Measurements from ENCODE around the gene STXBP1.
"Not testable (repeated sequence)": the region's sequence is repeated elsewhere in the genome, so short reads cannot be mapped to it uniquely, and the experiment has no call there.

STXBP1 gene

GRCh38 chr9:127578952-127579853 lies 32.9 kb upstream of the STXBP1 start:
- peak; percentile 94 for DNase-seq (ENCODE audit: extremely low read depth, low read depth)

DNA sequence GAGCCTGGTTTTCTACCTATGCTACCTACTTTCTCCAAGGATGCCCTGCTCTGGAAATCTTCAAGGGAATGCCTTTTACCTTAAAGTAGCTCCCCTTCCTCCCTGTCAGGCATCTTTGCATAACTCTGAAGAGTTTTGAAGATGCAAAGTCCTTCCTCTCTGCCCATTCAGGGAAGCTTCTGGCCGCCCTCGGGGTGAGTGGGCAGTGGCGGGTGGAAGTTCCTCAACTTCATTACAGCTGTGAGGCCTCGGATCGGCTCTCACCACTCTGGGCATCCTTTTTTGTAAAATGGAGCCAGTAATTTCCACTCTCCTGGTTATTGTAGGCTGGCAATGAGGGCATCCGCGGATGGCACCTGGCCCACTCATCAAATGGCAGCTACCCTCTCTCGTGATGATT lies 31.7 kb upstream of the STXBP1 start:
- TF ChIP-seq, protein P1, sequence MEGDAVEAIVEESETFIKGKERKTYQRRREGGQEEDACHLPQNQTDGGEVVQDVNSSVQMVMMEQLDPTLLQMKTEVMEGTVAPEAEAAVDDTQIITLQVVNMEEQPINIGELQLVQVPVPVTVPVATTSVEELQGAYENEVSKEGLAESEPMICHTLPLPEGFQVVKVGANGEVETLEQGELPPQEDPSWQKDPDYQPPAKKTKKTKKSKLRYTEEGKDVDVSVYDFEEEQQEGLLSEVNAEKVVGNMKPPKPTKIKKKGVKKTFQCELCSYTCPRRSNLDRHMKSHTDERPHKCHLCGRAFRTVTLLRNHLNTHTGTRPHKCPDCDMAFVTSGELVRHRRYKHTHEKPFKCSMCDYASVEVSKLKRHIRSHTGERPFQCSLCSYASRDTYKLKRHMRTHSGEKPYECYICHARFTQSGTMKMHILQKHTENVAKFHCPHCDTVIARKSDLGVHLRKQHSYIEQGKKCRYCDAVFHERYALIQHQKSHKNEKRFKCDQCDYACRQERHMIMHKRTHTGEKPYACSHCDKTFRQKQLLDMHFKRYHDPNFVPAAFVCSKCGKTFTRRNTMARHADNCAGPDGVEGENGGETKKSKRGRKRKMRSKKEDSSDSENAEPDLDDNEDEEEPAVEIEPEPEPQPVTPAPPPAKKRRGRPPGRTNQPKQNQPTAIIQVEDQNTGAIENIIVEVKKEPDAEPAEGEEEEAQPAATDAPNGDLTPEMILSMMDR (IDR thresholded peaks at IDR 0.05; ENCODE audit: low read depth, low read length) = no peak
- no peak for DNase-seq (ENCODE audit: extremely low read depth, low read depth)

More at GRCh38 chr9:127578952-127579853, 32.9 kb upstream of the STXBP1 start:
- TF ChIP-seq, protein P1 (IDR thresholded peaks at IDR 0.05; ENCODE audit: low read depth, low read length) = peak; percentile 51

DNA sequence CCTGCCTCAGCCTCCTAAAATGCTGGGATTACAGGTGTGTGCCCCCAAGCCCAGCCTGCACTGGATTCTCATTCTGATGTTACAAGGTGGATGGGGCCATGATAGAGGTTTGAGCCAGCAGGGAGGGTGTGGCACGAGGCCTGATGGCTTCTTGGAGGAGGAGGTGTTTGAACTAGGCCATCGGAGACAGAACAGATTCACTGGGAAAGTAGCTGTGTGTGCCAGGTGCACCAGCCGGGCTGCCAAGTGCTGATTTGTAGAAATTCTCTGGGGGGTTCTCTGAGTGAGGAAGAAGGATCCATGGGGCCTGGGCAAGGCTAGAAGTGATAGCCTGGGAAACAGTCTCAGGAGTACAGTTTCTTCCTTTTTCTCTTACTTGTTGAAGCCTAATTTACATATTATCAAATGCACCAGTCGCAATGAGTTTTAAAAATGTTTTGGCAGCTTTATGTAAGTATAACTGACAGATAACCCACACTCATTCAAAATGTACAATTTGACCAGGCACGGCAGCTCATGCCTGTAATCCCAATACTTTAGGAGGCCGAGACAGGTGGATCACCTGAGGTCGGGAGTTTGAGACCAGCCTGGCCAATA lies 31.1 kb upstream of the STXBP1 start:
- TF ChIP-seq, protein P1 (IDR thresholded peaks at IDR 0.05; ENCODE audit: low read depth, low read length) = no peak
- no peak for DNase-seq (ENCODE audit: extremely low read depth, low read depth)

- not testable (repeated sequence) for DNase-seq (ENCODE audit: extremely low read depth, low read depth)
Measured at GRCh38 chr9:127584474-127584805, 27.6 kb upstream of the STXBP1 start.

DNA sequence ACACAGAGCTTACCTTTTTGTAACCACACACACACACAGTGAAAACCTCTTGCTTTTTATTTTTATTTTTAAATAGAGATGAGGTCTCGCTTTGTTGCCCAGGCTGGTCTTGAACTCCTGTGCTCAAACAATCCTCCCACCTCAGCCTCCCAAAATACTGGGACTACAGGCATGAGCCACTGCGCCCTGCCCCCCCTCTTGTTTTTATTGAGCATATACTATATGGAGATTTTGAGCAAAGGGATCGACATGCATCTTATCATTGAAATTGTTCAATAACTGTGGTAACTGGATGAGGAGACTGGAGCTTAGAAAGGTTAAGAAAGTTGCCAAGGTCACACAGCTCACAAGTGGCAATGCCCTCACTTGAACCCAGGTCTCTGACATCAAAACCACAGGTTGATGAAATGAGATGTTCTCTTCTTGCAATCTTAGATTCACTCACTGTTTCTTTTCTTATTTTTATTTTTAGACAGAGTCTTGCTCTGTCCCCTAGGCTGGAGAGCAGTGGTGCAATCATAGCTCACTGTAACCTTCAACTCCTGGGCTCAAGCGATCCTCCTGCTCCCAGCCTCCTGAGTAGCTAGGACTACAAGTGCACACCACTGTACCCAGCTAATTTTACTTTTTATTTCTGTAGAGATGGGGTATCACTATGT lies 26.8 kb upstream of the STXBP1 start:
- TF ChIP-seq, protein P1 (IDR thresholded peaks at IDR 0.05; ENCODE audit: low read depth, low read length) = no peak
- no peak for DNase-seq (ENCODE audit: extremely low read depth, low read depth)

DNA sequence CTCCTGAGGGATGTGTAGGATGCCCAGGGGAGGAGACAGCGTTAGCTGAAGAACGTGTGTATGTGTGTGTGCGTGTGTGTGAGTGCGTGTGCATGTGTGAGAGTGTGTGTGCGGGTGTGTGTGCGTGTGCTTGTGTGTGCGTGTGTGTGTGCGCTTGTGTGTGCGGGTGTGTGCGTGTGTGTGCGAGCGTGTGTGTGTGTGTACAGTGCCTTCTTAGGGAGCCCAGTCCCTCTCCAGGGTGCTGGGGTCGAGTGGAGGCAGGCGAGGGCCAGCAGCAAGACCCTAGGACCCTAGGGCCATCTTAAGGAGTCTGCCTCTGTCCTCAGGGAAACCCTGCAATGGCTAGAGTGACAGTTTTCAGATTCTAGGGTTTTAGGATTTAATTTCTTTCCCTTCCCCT lies 26.0 kb upstream of the STXBP1 start:
- DNase-seq (ENCODE audit: extremely low read depth, low read depth) = no peak

GRCh38 chr9:127586537-127586936 lies 25.5 kb upstream of the STXBP1 start:
- DNase-seq (ENCODE audit: extremely low read depth, low read depth) = no peak
- TF ChIP-seq, protein P1 (IDR thresholded peaks at IDR 0.05; ENCODE audit: low read depth, low read length) = peak; percentile 91

More for the DNA sequence above, 26.0 kb upstream of the STXBP1 start:
- TF ChIP-seq, protein P1 (IDR thresholded peaks at IDR 0.05; ENCODE audit: low read depth, low read length) = no peak
